ENCODE results near the gene PLEKHA4. TPM values are rescaled to one million over a fixed set of nuclear protein-coding genes. Genes with fewer than 3 reads are reported as not detected.

The PLEKHA4 gene
- 0.32 and 4.3 TPM in 2 replicates for total RNA-seq

GRCh38 chr19:48868114-48868886 is at the start of gene PLEKHA4:
PLEKHA4 (minus strand) TSS chr19:48868617; CDS start chr19:48867620, 997 bp downstream.

GRCh38 chr19:48899781-48900476 is 31.5 kb upstream of the PLEKHA4 start, which contains the start of gene NUCB1:
NUCB1 (plus strand) TSS chr19:48900312; CDS start chr19:48900797, 485 bp downstream.

GRCh38 chr19:48872182-48872883 is 3.9 kb upstream of the PLEKHA4 start, which contains the start of gene PPP1R15A:
PPP1R15A (plus strand) TSS chr19:48872421; CDS start chr19:48873234, 813 bp downstream.

GRCh38 chr19:48836089-48837017 is 32.1 kb downstream of the PLEKHA4 start, which contains the start of gene HSD17B14:
HSD17B14 (minus strand) TSS chr19:48836491; CDS start chr19:48836411, 80 bp downstream.

Other genes with a start within 250 kb of the PLEKHA4 start
- gene RPL18, start 249.4 kb downstream of the PLEKHA4 start, total RNA-seq, result 1,360 and 2,089 TPM in 2 replicates
- 5.2 and 6.4 TPM in 2 replicates for gene SPHK2, start 249.1 kb downstream of the PLEKHA4 start, total RNA-seq
- 1.5 and 2.6 TPM in 2 replicates for gene DBP, start 231.2 kb downstream of the PLEKHA4 start, total RNA-seq
- gene CA11, start 222.4 kb downstream of the PLEKHA4 start, total RNA-seq, result 0.97 and 2.7 TPM in 2 replicates
- gene NTN5, start 195.6 kb downstream of the PLEKHA4 start, total RNA-seq, result 0.06 and 0.16 TPM in 2 replicates
- gene FUT2, start 172.6 kb downstream of the PLEKHA4 start, total RNA-seq, result not detected in 2 replicates
- 0.16 and 0.25 TPM in 2 replicates for gene MAMSTR, start 148.9 kb downstream of the PLEKHA4 start, total RNA-seq
- gene RASIP1, start 128.0 kb downstream of the PLEKHA4 start, total RNA-seq, result 60.3 and 78.2 TPM in 2 replicates
- gene IZUMO1, start 121.7 kb downstream of the PLEKHA4 start, total RNA-seq, result 0.16 and 0.50 TPM in 2 replicates
- gene FUT1, start 116.0 kb downstream of the PLEKHA4 start, total RNA-seq, result 6.3 and 6.9 TPM in 2 replicates
- gene FGF21, start 113.1 kb downstream of the PLEKHA4 start, total RNA-seq, result not detected in 2 replicates
- 31.7 and 33.9 TPM in 2 replicates for gene BCAT2, start 57.6 kb downstream of the PLEKHA4 start, total RNA-seq
- 5.7 and 9.9 TPM in 2 replicates for gene HSD17B14, start 32.1 kb downstream of the PLEKHA4 start, total RNA-seq
- gene PPP1R15A, start 3.8 kb upstream of the PLEKHA4 start, total RNA-seq, result 22.8 and 63.6 TPM in 2 replicates
- 0.13 and 0.16 TPM in 2 replicates for gene TULP2, start 30.1 kb upstream of the PLEKHA4 start, total RNA-seq
- 158 and 247 TPM in 2 replicates for gene NUCB1, start 31.7 kb upstream of the PLEKHA4 start, total RNA-seq
- not detected in 2 replicates for gene DHDH, start 65.1 kb upstream of the PLEKHA4 start, total RNA-seq
- gene BAX, start 86.3 kb upstream of the PLEKHA4 start, total RNA-seq, result 90.2 and 164 TPM in 2 replicates
- gene FTL, start 96.7 kb upstream of the PLEKHA4 start, total RNA-seq, result 707 and 962 TPM in 2 replicates
- gene GYS1, start 124.7 kb upstream of the PLEKHA4 start, total RNA-seq, result 24.0 and 25.6 TPM in 2 replicates
- 199 and 209 TPM in 2 replicates for gene RUVBL2, start 125.3 kb upstream of the PLEKHA4 start, total RNA-seq
- 0.16 TPM in 1 of 2 replicates, not detected in the other for gene LHB, start 148.5 kb upstream of the PLEKHA4 start, total RNA-seq
- gene CGB3, start 155.7 kb upstream of the PLEKHA4 start, total RNA-seq, result not detected in 2 replicates
- gene CGB2, start 163.3 kb upstream of the PLEKHA4 start, total RNA-seq, result not detected in 2 replicates
- gene CGB1, start 168.3 kb upstream of the PLEKHA4 start, total RNA-seq, result not detected in 2 replicates
- gene CGB5, start 175.2 kb upstream of the PLEKHA4 start, total RNA-seq, result not detected in 2 replicates
- gene CGB8, start 180.5 kb upstream of the PLEKHA4 start, total RNA-seq, result not detected in 2 replicates
- under 0.01 TPM in 1 of 2 replicates, not detected in the other for gene CGB7, start 189.1 kb upstream of the PLEKHA4 start, total RNA-seq
- gene NTF4, start 196.2 kb upstream of the PLEKHA4 start, total RNA-seq, result not detected in 2 replicates
- not detected in 2 replicates for gene KCNA7, start 204.1 kb upstream of the PLEKHA4 start, total RNA-seq
- 141 and 222 TPM in 2 replicates for gene SNRNP70, start 216.8 kb upstream of the PLEKHA4 start, total RNA-seq
- 1.4 and 1.5 TPM in 2 replicates for gene LIN7B, start 245.8 kb upstream of the PLEKHA4 start, total RNA-seq